Brain microvascular endothelial cell (primary cell): ENCODE results near the gene CDR2L.
A peak's percentile ranks its signal among the peaks of the same experiment; 100 is the strongest.

Source experiments
- DNase-seq: peaks from one replicate; pipeline ENCODE4 v3.0.0-alpha.2; 2020
- H3K27ac ChIP-seq: fragments of 250-450 bp; sonication (Bioruptor Pico); 2 replicates; pipeline ENCODE4 v1.5.1; 2020; ENCODE audit warnings: mild to moderate bottlenecking, moderate library complexity
- H3K27me3 ChIP-seq: fragments of 250-450 bp; sonication (Bioruptor Pico); replicated peaks from 2 replicates; pipeline ENCODE4 v1.5.1; 2020; ENCODE audit warnings: mild to moderate bottlenecking
- H3K36me3 ChIP-seq: fragments of 250-450 bp; sonication (Bioruptor Pico); replicated peaks from 2 replicates; pipeline ENCODE4 v1.5.1; 2020; ENCODE audit warnings: mild to moderate bottlenecking
- H3K4me3 ChIP-seq: 2 replicates; pipeline ENCODE4 v1.5.1; 2011; ENCODE audit warnings: low read depth, mild to moderate bottlenecking, control low read depth, low read length, moderate library complexity
- in situ Hi-C: cut with HindIII; loops from 2 replicates; pipeline ENCODE4 v1.10.0; 2017; ENCODE audit warnings: low sequenced_read_pairs, low pct_ligation_motif_present
- TF ChIP-seq, protein P1 (sequence below): IDR thresholded peaks from 2 replicates; pipeline ENCODE4 v1.5.1; 2011; ENCODE audit warnings: low read depth, mild to moderate bottlenecking, moderate library complexity, low read length, control low read depth, inconsistent platforms; ENCODE audit errors: missing control alignments

The CDR2L gene

DNA sequence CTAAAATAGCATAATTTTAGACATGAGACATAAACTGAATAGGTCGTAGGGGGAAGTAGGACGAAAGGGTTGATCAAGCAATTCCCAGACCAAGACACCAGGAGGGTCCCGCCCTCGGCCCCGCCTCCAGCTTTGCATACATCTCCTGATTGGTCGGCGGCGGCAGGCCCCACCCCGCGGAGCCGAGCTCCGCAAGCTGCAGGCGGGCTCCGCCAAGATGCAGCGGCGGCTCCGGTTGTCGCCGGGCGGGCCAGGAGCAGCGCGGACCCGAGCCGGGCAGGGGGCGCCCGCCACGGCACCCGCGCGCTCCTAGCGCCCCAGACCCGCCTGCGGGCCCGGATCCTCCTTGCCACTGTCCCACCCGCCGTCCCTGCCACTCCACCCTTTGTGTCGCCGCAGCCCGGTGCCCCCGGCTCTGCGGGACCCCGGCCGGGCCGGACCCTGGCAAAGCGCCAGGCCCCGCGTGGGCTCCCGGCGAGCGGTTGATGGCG lies at the start of gene CDR2L:
Gene CDR2L, plus strand, starts transcription at position 215 of the 491 bp plus-strand sequence. CDS start 412 bp downstream, outside the sequence.
- DNase-seq, result peak; percentile 93
- TF ChIP-seq, protein P1, sequence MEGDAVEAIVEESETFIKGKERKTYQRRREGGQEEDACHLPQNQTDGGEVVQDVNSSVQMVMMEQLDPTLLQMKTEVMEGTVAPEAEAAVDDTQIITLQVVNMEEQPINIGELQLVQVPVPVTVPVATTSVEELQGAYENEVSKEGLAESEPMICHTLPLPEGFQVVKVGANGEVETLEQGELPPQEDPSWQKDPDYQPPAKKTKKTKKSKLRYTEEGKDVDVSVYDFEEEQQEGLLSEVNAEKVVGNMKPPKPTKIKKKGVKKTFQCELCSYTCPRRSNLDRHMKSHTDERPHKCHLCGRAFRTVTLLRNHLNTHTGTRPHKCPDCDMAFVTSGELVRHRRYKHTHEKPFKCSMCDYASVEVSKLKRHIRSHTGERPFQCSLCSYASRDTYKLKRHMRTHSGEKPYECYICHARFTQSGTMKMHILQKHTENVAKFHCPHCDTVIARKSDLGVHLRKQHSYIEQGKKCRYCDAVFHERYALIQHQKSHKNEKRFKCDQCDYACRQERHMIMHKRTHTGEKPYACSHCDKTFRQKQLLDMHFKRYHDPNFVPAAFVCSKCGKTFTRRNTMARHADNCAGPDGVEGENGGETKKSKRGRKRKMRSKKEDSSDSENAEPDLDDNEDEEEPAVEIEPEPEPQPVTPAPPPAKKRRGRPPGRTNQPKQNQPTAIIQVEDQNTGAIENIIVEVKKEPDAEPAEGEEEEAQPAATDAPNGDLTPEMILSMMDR, result no peak
- Histone ChIP-seq H3K36me3 (peaks cover 2% of the 10 kb centered on the region), H3K27ac (peak within 1 kb of the TSS; percentile 94), H3K27me3 (no peaks in the 10 kb centered on the region), H3K4me3 (peak within 1 kb of the TSS; percentile 77)
- in situ Hi-C loops, result no loop called here

DNA sequence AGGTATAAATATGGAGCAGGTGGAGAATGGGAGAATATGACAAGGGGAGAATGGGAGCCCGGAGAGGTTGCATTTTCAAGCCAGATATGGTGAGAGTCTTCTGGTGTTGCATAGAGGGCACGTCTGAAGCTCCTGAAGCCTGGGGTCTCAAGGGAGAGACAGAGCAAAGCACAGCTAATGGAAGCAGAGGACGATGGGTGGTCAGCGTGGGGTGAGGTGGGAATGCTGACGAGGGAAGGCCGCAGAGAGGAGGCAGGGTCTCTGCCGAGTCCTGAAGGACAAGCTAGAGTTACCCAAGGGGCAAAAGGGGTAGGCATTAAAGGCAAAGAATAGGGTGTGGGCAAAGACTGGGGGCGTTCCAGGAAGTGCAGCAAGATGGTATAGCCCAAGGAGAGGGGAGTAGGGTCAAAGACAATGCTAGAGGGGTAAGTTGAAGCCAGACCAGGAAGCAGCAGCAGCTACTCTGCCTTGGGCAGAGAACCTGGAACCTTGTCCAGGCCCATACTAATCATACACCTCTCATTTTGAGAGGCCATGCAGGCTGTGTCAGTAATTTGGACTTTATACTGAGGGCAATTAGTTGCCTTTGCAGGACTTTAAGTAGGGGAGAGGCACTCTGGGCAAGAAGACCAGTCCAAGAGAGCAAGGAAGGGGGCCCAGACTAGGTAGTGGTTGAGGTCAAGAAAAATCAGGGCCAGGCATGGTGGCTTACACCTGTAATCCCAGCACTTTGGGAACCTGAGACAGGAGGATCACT lies 49.1 kb upstream of the CDR2L start:
- DNase-seq, result no peak
- in situ Hi-C loops, result no loop called here
- Histone ChIP-seq H3K27me3 (peaks cover 39% of the 10 kb centered on the region), H3K27ac (no peak overlapping the region), H3K4me3 (no peak overlapping the region), H3K36me3 (no peaks in the 10 kb centered on the region)
- TF ChIP-seq, protein P1, result no peak

DNA sequence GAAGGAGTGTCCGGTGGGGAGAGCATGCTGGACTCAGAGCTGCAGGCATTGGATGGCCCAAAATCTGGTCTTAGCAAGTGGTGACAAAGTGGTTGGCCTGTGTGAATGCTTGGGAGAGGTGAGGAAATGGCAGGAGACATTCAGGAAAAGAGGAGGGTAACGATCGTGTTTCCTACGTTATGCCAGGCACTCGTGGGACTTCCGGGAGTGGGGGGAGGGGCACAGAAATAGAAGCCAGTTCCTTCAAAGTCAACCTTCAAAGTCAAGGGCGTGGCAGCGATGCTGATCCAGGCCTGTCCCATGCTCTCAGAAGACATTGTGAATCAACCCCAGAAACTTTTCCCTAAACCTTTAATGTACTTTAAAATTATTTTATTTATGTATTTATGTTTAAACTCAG lies 47.9 kb upstream of the CDR2L start:
- peaks cover 42% of the 10 kb centered on the region for H3K27me3 ChIP-seq
- in situ Hi-C loops, result no loop called here

DNA sequence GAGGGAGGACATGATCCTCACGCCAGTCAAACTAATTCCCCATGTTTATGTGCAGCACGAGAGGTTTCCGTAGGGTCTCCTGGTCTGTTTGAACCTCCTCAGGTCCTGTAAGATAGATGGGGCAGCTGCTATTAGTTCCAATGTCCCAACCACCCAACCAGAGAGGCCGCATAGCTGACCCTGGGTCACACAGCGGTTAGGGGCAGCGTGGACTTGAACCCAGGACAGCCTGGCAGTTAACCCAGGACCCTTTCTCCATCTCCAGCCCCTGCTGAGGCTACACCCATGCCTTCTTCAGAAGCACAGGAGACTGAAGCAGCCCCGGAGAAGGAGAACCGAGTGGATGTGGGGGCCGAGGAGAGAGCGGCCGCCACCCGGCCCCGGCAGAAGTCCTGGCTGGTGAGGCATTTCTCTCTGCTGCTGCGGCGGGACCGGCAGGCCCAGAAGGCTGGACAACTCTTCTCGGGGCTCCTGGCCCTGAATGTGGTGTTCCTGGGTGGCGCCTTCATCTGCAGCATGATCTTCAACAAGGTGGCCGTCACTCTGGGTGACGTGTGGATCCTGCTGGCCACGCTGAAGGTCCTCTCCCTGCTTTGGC lies 46.2 kb upstream of the CDR2L start:
- TF ChIP-seq, protein P1, result no peak
- in situ Hi-C loops, result no loop called here
- Histone ChIP-seq H3K27me3 (peaks cover 32% of the 10 kb centered on the region), H3K4me3 (no peak overlapping the region), H3K36me3 (no peaks in the 10 kb centered on the region), H3K27ac (no peak overlapping the region)
- DNase-seq, result no peak

More for the DNA sequence above, 47.9 kb upstream of the CDR2L start:
- H3K27ac ChIP-seq, result no peak overlapping the region
- H3K36me3 ChIP-seq, result no peaks in the 10 kb centered on the region
- TF ChIP-seq, protein P1, result no peak
- no peak overlapping the region for H3K4me3 ChIP-seq
- no peak for DNase-seq

DNA sequence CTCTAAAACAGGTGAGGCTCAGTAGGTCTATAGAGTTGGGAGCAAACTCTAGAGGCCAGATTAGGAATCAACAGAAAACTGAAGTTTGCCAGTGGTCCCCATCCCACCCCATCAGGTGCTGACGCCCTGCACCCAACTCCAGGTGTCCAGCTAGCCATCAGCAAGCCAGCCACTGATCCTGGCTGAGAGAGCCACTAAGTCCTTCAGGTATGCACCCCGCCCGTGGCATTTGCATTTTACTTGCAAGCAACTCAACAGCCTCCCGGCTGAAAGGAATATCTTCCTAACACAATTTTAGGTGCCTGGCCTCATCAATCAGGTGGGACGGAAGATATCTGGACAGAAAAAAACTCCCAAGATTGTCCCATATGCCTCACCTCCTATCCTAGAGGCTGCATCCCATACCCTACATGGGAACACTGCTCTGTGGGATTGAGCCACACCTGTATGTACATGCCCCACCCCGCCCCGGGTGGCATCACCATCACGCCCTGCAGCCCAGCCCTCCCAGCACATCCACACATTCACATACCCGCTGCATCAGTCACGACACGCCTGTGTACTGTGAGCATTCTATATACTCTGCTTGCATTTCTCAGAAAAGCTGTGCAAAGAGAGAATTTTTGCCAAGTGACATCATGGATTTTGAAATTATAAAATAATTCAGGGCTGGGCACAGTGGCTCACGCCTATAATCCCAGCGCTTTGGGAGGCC lies 43.5 kb upstream of the CDR2L start:
- H3K27me3 ChIP-seq, result peaks cover 17% of the 10 kb centered on the region

More for the DNA sequence above, 43.5 kb upstream of the CDR2L start:
- Histone ChIP-seq H3K4me3 (no peak overlapping the region), H3K36me3 (no peaks in the 10 kb centered on the region), H3K27ac (no peak overlapping the region)
- in situ Hi-C loops, result no loop called here
- no peak for DNase-seq
- TF ChIP-seq, protein P1, result no peak
